ENCODE data around the gene NIBAN1. TPM values are rescaled to one million over a fixed set of nuclear protein-coding genes. Genes with fewer than 3 reads are reported as not detected.
A peak's percentile ranks its signal among the peaks of the same experiment; 100 is the strongest.
"Not testable (repeated sequence)": the region's sequence is repeated elsewhere in the genome, so short reads cannot be mapped to it uniquely, and the experiment has no call there.

The NIBAN1 gene
- total RNA-seq = 10 to 100 TPM; 28.4 to 33.9 TPM

- POLR2A ChIA-PET = interaction anchor here (0.6 to 1.2 kb wide), 3 partner anchors 60 to 107 kb away, joined by 3 to 4 read pairs (median 3); partner anchors contain the start of gene RNF2
- peak within 1 kb of the TSS; percentile 88 for H3K4me3 Mint-ChIP-seq
- ATAC-seq (ENCODE audit: low read depth) = peak; percentile 85
- peaks cover 22% of the 10 kb centered on the region for H3K27me3 Mint-ChIP-seq
- H3K36me3 Mint-ChIP-seq = peaks cover 3% of the 10 kb centered on the region
- H3K4me1 Mint-ChIP-seq = peaks cover 24% of the 10 kb centered on the region
- H3K27ac Mint-ChIP-seq = peak within 1 kb of the TSS; percentile 76
- peak; percentile 76 for DNase-seq
- H3K9me3 Mint-ChIP-seq = no peaks in the 10 kb centered on the region
These were observed at the start of gene NIBAN1 for GRCh38 chr1:184974056-184974836. Gene NIBAN1 (minus strand): TSS chr1:184974508. CDS start chr1:184974356, 152 bp downstream.

- no peaks in the 10 kb centered on the region for H3K4me1 Mint-ChIP-seq
- POLR2A ChIA-PET = no interaction called here
- no peaks in the 10 kb centered on the region for H3K36me3 Mint-ChIP-seq
- no peak overlapping the region for H3K4me3 Mint-ChIP-seq
- DNase-seq (no peak), ATAC-seq (ENCODE audit: low read depth) (no peak)
- no peaks in the 10 kb centered on the region for H3K9me3 Mint-ChIP-seq
- H3K27me3 Mint-ChIP-seq = peaks cover 8% of the 10 kb centered on the region
- no peak overlapping the region for H3K27ac Mint-ChIP-seq
These were observed 43.7 kb upstream of the NIBAN1 start for GRCh38 chr1:185017966-185018365.

GRCh38 chr1:185017338-185017737 is 43.0 kb upstream of the NIBAN1 start:
- Mint-ChIP-seq H3K27me3 (peaks cover 8% of the 10 kb centered on the region), H3K9me3 (no peaks in the 10 kb centered on the region), H3K4me1 (no peaks in the 10 kb centered on the region), H3K4me3 (no peak overlapping the region), H3K27ac (no peak overlapping the region), H3K36me3 (no peaks in the 10 kb centered on the region)
- DNase-seq (no peak), ATAC-seq (ENCODE audit: low read depth) (no peak)
- POLR2A ChIA-PET = no interaction called here

- no peak overlapping the region for H3K27ac Mint-ChIP-seq
- no peak overlapping the region for H3K4me3 Mint-ChIP-seq
- DNase-seq (no peak), ATAC-seq (ENCODE audit: low read depth) (no peak)
- no peaks in the 10 kb centered on the region for H3K9me3 Mint-ChIP-seq
- H3K4me1 Mint-ChIP-seq = no peaks in the 10 kb centered on the region
- no peaks in the 10 kb centered on the region for H3K36me3 Mint-ChIP-seq
- H3K27me3 Mint-ChIP-seq = peaks cover 9% of the 10 kb centered on the region
- POLR2A ChIA-PET = no interaction called here
These were observed 42.6 kb upstream of the NIBAN1 start for GRCh38 chr1:185016880-185017279.

GRCh38 chr1:185015631-185016030 is 41.3 kb upstream of the NIBAN1 start:
- no peaks in the 10 kb centered on the region for H3K9me3 Mint-ChIP-seq
- no peaks in the 10 kb centered on the region for H3K36me3 Mint-ChIP-seq
- H3K27me3 Mint-ChIP-seq = peaks cover 17% of the 10 kb centered on the region
- DNase-seq (no peak), ATAC-seq (ENCODE audit: low read depth) (no peak)
- no peak overlapping the region for H3K4me3 Mint-ChIP-seq
- H3K27ac Mint-ChIP-seq = no peak overlapping the region
- H3K4me1 Mint-ChIP-seq = no peaks in the 10 kb centered on the region
- POLR2A ChIA-PET = no interaction called here

- POLR2A ChIA-PET = no interaction called here
- Mint-ChIP-seq H3K9me3 (peaks cover 3% of the 10 kb centered on the region), H3K4me3 (no peak overlapping the region), H3K36me3 (no peaks in the 10 kb centered on the region), H3K4me1 (no peaks in the 10 kb centered on the region), H3K27me3 (peaks cover 17% of the 10 kb centered on the region), H3K27ac (no peak overlapping the region)
- no peak for DNase-seq
- no peak for ATAC-seq (ENCODE audit: low read depth)
These were observed 40.6 kb upstream of the NIBAN1 start for GRCh38 chr1:185014941-185015340.

GRCh38 chr1:185010361-185010760 is 36.1 kb upstream of the NIBAN1 start:
- ATAC-seq (ENCODE audit: low read depth) = no peak
- POLR2A ChIA-PET = no interaction called here
- no peak overlapping the region for H3K27ac Mint-ChIP-seq

GRCh38 chr1:185008838-185009237 is 34.5 kb upstream of the NIBAN1 start:
- Mint-ChIP-seq H3K27ac (no peak overlapping the region), H3K4me3 (no peak overlapping the region), H3K27me3 (peaks cover 11% of the 10 kb centered on the region), H3K4me1 (no peaks in the 10 kb centered on the region), H3K36me3 (no peaks in the 10 kb centered on the region), H3K9me3 (peaks cover 3% of the 10 kb centered on the region)
- POLR2A ChIA-PET = no interaction called here
- no peak for DNase-seq
- ATAC-seq (ENCODE audit: low read depth) = no peak

More at GRCh38 chr1:185010361-185010760, 36.1 kb upstream of the NIBAN1 start:
- H3K4me3 Mint-ChIP-seq = no peak overlapping the region
- H3K27me3 Mint-ChIP-seq = peaks cover 11% of the 10 kb centered on the region
- no peaks in the 10 kb centered on the region for H3K4me1 Mint-ChIP-seq
- no peak for DNase-seq
- no peaks in the 10 kb centered on the region for H3K36me3 Mint-ChIP-seq
- H3K9me3 Mint-ChIP-seq = peaks cover 3% of the 10 kb centered on the region

GRCh38 chr1:185001312-185001880 is 27.1 kb upstream of the NIBAN1 start:
- ATAC-seq (ENCODE audit: low read depth); H3K4me1 Mint-ChIP-seq; H3K9me3 Mint-ChIP-seq; H3K27ac Mint-ChIP-seq; H3K4me3 Mint-ChIP-seq; DNase-seq; H3K27me3 Mint-ChIP-seq; POLR2A ChIA-PET; H3K36me3 Mint-ChIP-seq: not testable (repeated sequence)

- H3K36me3 Mint-ChIP-seq; H3K9me3 Mint-ChIP-seq; ATAC-seq (ENCODE audit: low read depth); H3K4me3 Mint-ChIP-seq; H3K27ac Mint-ChIP-seq; POLR2A ChIA-PET; H3K27me3 Mint-ChIP-seq; DNase-seq; H3K4me1 Mint-ChIP-seq: not testable (repeated sequence)
These were observed 25.7 kb upstream of the NIBAN1 start for GRCh38 chr1:184999974-185000373.

- Mint-ChIP-seq H3K27ac (no peak overlapping the region), H3K27me3 (peaks cover 10% of the 10 kb centered on the region), H3K36me3 (peaks cover 5% of the 10 kb centered on the region), H3K4me1 (no peaks in the 10 kb centered on the region), H3K4me3 (no peak overlapping the region), H3K9me3 (peaks cover 10% of the 10 kb centered on the region)
- POLR2A ChIA-PET = interaction anchor here (0.7 kb wide), 1 partner anchor 209 kb away, joined by 4 read pairs; no protein-coding TSS in a partner anchor
- no peak for DNase-seq
- ATAC-seq (ENCODE audit: low read depth) = no peak
These were observed 20.0 kb upstream of the NIBAN1 start for GRCh38 chr1:184994301-184994700.

GRCh38 chr1:184992271-184992670 is 18.0 kb upstream of the NIBAN1 start:
- H3K4me1 Mint-ChIP-seq = no peaks in the 10 kb centered on the region
- no peak for DNase-seq
- peaks cover 5% of the 10 kb centered on the region for H3K36me3 Mint-ChIP-seq
- H3K27me3 Mint-ChIP-seq = peaks cover 10% of the 10 kb centered on the region
- POLR2A ChIA-PET = no interaction called here
- no peak for ATAC-seq (ENCODE audit: low read depth)
- H3K27ac Mint-ChIP-seq = no peak overlapping the region
- H3K9me3 Mint-ChIP-seq = peaks cover 10% of the 10 kb centered on the region
- no peak overlapping the region for H3K4me3 Mint-ChIP-seq

- Mint-ChIP-seq H3K27ac (no peak overlapping the region), H3K36me3 (peaks cover 5% of the 10 kb centered on the region), H3K9me3 (peaks cover 5% of the 10 kb centered on the region), H3K4me3 (no peak overlapping the region), H3K4me1 (peaks cover 2% of the 10 kb centered on the region), H3K27me3 (peaks cover 24% of the 10 kb centered on the region)
- ATAC-seq (ENCODE audit: low read depth) = no peak
- POLR2A ChIA-PET = no interaction called here
- DNase-seq = no peak
These were observed 15.9 kb upstream of the NIBAN1 start for GRCh38 chr1:184990204-184990603.

GRCh38 chr1:184988506-184988905 is 14.2 kb upstream of the NIBAN1 start:
- POLR2A ChIA-PET = no interaction called here
- H3K27me3 Mint-ChIP-seq = peaks cover 29% of the 10 kb centered on the region
- no peaks in the 10 kb centered on the region for H3K9me3 Mint-ChIP-seq
- H3K36me3 Mint-ChIP-seq = no peaks in the 10 kb centered on the region
- no peak overlapping the region for H3K27ac Mint-ChIP-seq
- ATAC-seq (ENCODE audit: low read depth) (no peak), DNase-seq (no peak)
- peaks cover 2% of the 10 kb centered on the region for H3K4me1 Mint-ChIP-seq
- no peak overlapping the region for H3K4me3 Mint-ChIP-seq
